Dendritic cell treated with granulocyte-macrophage colony-stimulating factor and Interleukin-4, amounts not matched to agents 40 ng/mL and 50 ng/mL, for 4 days (primary cell): ENCODE data around the gene MYO10.

Experiments used
- H3K27ac Mint-ChIP-seq: one replicate; pipeline ENCODE4 v1.8.0; 2022; ENCODE audit warnings: mild to moderate bottlenecking, mixed read lengths
- H3K27me3 Mint-ChIP-seq: one replicate; pipeline ENCODE4 v1.8.0; 2022; ENCODE audit warnings: mild to moderate bottlenecking, mixed read lengths
- H3K36me3 Mint-ChIP-seq: one replicate; pipeline ENCODE4 v1.8.0; 2022; ENCODE audit warnings: low read depth, mixed read lengths
- H3K4me1 Mint-ChIP-seq: one replicate; pipeline ENCODE4 v1.8.0; 2022; ENCODE audit warnings: low read depth, mixed read lengths
- H3K4me3 Mint-ChIP-seq: one replicate; pipeline ENCODE4 v1.8.0; 2022; ENCODE audit warnings: mild to moderate bottlenecking, moderate library complexity, mixed read lengths
- H3K9me3 Mint-ChIP-seq: one replicate; pipeline ENCODE4 v1.8.0; 2022; ENCODE audit warnings: mixed read lengths
- intact Hi-C: fragments of 100-400 bp; cut with micrococcal nuclease; formaldehyde crosslinking; loops from one replicate; pipeline ENCODE4 v1.15.0; 2022

The MYO10 gene

DNA sequence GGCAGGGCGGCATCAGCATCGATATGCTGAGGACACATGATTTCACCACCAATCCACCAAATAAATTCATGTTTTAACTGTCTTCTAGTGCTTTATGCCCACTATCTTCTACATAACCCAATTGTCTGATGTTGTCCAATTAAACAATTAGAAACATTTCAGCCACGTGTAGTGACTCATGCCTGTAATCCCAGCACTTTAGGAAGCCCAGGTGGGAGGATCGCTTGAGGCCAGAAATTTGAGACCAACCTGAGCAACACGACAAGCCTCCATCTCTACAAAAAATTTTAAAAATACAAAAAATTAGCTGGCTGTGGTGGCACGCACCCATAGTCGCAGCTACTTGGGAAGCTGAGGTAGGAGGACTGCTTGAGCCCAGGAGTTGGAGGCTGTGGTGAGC is 128.1 kb downstream of the MYO10 start:
- Mint-ChIP-seq H3K27me3 (no peaks in the 10 kb centered on the region), H3K36me3 (no peaks in the 10 kb centered on the region), H3K9me3 (no peaks in the 10 kb centered on the region), H3K4me1 (peaks cover 5% of the 10 kb centered on the region), H3K4me3 (no peak overlapping the region), H3K27ac (no peak overlapping the region)
- intact Hi-C loops: no loop called here

DNA sequence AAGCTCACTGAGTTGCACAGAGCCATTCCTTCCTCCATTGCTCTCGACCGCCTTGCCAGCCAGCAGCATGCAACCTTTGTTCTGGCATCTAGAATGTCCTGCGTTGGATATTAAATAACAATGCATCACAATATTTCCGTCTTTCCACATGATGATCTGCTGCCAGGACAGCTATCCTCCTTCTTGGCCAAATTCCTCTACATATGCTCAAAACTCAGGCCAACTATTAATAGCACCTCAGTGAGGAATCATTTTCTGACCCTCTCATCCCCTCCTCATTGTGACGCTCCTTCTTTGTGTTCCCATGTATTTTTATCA is 128.6 kb downstream of the MYO10 start:
- intact Hi-C loops: no loop called here
- Mint-ChIP-seq H3K36me3 (no peaks in the 10 kb centered on the region), H3K27ac (no peak overlapping the region), H3K4me3 (no peak overlapping the region), H3K9me3 (no peaks in the 10 kb centered on the region), H3K4me1 (peaks cover 5% of the 10 kb centered on the region), H3K27me3 (no peaks in the 10 kb centered on the region)

GRCh38 chr5:16806711-16807546 is 129.2 kb downstream of the MYO10 start:
- Mint-ChIP-seq H3K36me3 (no peaks in the 10 kb centered on the region), H3K4me1 (peaks cover 5% of the 10 kb centered on the region), H3K9me3 (no peaks in the 10 kb centered on the region), H3K27me3 (no peaks in the 10 kb centered on the region), H3K4me3 (no peak overlapping the region), H3K27ac (no peak overlapping the region)
- intact Hi-C loops: no loop called here

DNA sequence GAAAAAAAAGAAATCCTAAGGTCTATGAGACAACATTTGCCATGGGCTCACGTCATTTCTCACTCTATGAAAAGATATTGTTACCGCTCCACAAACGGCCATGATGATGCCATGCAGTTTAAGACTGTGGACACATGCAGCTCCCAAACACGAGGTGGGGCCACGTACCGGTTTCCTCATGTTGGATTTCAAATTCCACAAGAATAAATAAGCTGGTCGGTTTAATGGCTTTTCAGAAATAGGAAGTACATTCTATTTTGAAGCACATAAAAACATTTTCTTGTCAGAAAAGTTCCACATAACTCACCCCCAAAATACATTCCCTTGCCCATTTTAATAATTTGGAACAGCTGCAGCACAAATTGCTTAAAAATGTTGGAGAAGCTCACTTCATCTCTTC is 130.6 kb downstream of the MYO10 start:
- H3K27ac Mint-ChIP-seq: no peak overlapping the region
- no peaks in the 10 kb centered on the region for H3K36me3 Mint-ChIP-seq
- H3K4me1 Mint-ChIP-seq: peaks cover 5% of the 10 kb centered on the region
- intact Hi-C loops: no loop called here
- H3K4me3 Mint-ChIP-seq: no peak overlapping the region
- H3K9me3 Mint-ChIP-seq: no peaks in the 10 kb centered on the region
- no peaks in the 10 kb centered on the region for H3K27me3 Mint-ChIP-seq

- intact Hi-C loops: no loop called here
- H3K36me3 Mint-ChIP-seq: no peaks in the 10 kb centered on the region
Observed at GRCh38 chr5:16803831-16804230, 132.3 kb downstream of the MYO10 start.

DNA sequence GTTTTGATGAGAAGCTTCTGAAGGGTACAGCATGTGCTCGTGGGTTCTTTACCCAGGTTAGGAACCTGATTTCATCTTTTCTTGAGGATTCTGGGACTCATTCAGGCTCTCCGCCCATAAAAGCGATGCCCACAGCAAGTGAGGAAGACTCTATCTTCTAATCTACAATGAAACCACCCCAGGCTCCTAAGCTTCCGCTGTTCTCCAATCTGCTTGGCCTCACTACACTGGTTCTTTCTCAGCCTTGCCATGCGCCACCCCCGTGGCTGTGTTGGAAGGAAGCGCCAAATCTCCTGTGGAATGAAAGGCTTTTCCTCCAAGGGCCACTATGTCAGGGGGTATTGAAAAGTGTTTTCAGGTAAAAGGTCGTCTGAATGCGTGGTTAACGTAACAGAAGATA is 135.6 kb downstream of the MYO10 start:
- H3K27me3 Mint-ChIP-seq: no peaks in the 10 kb centered on the region
- H3K9me3 Mint-ChIP-seq: no peaks in the 10 kb centered on the region
- intact Hi-C loops: no loop called here
- H3K4me1 Mint-ChIP-seq: no peaks in the 10 kb centered on the region
- no peak overlapping the region for H3K27ac Mint-ChIP-seq
- H3K36me3 Mint-ChIP-seq: no peaks in the 10 kb centered on the region
- no peak overlapping the region for H3K4me3 Mint-ChIP-seq

More at GRCh38 chr5:16803831-16804230, 132.3 kb downstream of the MYO10 start:
- H3K27me3 Mint-ChIP-seq: no peaks in the 10 kb centered on the region
- H3K4me1 Mint-ChIP-seq: peaks cover 5% of the 10 kb centered on the region
- H3K9me3 Mint-ChIP-seq: no peaks in the 10 kb centered on the region
- no peak overlapping the region for H3K27ac Mint-ChIP-seq
- H3K4me3 Mint-ChIP-seq: no peak overlapping the region

DNA sequence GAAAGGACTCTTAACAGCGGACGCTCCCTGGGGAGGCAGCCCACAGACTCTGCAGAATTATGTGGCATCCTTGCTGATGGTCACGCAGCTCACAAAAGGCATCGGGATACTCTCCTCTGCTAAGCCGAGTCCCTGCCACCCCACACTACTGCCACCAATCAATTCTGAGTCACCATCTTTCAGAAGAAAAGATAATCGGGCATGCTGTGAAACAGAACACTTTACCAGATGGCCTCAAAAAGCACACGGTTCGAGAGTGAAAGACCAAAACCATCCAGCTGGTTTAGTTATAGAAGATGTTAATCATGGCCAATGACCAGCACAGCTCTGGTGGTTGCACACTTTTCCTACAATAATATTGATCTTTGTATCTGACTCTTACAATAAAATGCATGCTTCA is 136.3 kb downstream of the MYO10 start:
- no peaks in the 10 kb centered on the region for H3K4me1 Mint-ChIP-seq
- no peaks in the 10 kb centered on the region for H3K36me3 Mint-ChIP-seq
- intact Hi-C loops: loop anchor here (10.0 kb wide), 1 partner anchor 1515 kb away; no protein-coding TSS in a partner anchor
- no peaks in the 10 kb centered on the region for H3K27me3 Mint-ChIP-seq
- no peak overlapping the region for H3K4me3 Mint-ChIP-seq
- no peak overlapping the region for H3K27ac Mint-ChIP-seq
- no peaks in the 10 kb centered on the region for H3K9me3 Mint-ChIP-seq

GRCh38 chr5:16797951-16798350 is 138.1 kb downstream of the MYO10 start:
- Mint-ChIP-seq H3K4me3 (no peak overlapping the region), H3K4me1 (no peaks in the 10 kb centered on the region), H3K9me3 (no peaks in the 10 kb centered on the region), H3K27ac (no peak overlapping the region), H3K36me3 (no peaks in the 10 kb centered on the region), H3K27me3 (no peaks in the 10 kb centered on the region)
- intact Hi-C loops: loop anchor here (10.0 kb wide), 1 partner anchor 1517 kb away; no protein-coding TSS in a partner anchor

DNA sequence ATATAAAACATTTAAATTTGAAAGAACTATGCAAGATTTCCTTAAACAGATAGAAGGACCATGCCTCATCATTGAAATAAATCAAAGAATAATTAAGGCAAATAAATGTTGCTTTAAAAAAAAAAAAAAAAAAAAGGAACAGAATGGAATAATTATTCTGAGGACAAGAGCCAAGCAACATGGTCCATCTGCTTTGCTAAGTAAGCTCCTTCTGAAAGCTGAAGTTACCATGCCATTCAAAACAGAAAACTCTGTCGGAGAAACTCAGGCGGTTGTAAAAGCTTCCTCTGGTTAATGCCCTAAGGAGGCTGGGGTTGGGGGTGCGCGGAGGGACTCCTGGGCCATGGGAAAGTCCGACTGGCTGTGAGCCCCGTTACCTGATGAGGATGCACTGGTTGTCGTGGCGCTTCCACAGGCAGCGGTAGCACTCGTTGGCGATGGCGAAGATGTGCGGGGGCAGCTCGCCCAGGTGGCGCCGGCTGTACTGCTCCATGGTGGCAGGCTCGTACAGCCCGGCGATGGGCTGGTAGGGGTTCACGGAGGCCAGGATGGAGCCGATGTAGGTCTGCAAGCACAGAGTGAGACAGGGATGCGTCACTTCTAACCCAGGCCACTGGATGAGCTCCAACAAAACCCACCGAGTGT is 141.7 kb downstream of the MYO10 start:
- Mint-ChIP-seq H3K27ac (no peak overlapping the region), H3K9me3 (no peaks in the 10 kb centered on the region), H3K4me3 (no peak overlapping the region), H3K4me1 (peaks cover 10% of the 10 kb centered on the region), H3K36me3 (no peaks in the 10 kb centered on the region), H3K27me3 (no peaks in the 10 kb centered on the region)
- intact Hi-C loops: loop anchor here (10.0 kb wide), 1 partner anchor 1520 kb away; no protein-coding TSS in a partner anchor

DNA sequence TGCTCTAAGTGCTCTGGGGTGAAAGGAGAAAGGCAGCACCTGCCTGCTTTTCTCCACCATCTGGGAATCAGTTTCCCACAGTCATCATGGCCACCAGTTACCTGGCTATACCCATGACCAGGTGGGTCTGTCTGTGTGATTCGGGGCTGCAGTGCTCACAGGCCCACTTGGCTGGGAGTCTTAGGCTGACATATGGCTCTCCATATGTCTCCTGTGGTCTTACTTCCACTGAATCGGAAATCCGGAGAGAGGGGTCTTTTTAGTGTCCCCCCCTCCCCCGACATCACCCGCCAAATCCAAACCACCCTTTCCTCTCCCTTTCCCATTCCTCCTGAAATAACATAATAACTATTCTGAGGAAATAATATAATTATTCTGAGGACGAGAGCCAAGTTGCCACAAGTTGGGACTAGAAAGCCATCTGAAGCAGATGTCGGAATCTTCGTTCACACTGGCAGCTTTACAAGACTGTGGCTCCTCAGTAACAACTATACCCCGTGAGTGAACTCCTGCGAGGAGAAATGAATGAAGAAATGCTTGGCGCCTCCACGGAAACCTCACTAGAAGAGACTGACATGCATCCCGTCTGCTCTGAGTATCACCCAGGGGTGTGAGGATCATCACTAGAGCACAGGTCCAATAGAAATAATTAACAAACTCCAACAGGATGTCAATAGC is 143.4 kb downstream of the MYO10 start:
- Mint-ChIP-seq H3K27me3 (no peaks in the 10 kb centered on the region), H3K9me3 (no peaks in the 10 kb centered on the region), H3K4me1 (peaks cover 10% of the 10 kb centered on the region), H3K4me3 (no peak overlapping the region), H3K27ac (no peak overlapping the region), H3K36me3 (no peaks in the 10 kb centered on the region)
- intact Hi-C loops: loop anchor here (10.0 kb wide), 1 partner anchor 1522 kb away; no protein-coding TSS in a partner anchor

- intact Hi-C loops: loop anchor here (1.0 to 10.0 kb wide), 4 partner anchors 143 to 1523 kb away; no protein-coding TSS in a partner anchor
- Mint-ChIP-seq H3K36me3 (no peaks in the 10 kb centered on the region), H3K4me3 (no peak overlapping the region), H3K27ac (no peak overlapping the region), H3K9me3 (no peaks in the 10 kb centered on the region), H3K4me1 (peaks cover 10% of the 10 kb centered on the region), H3K27me3 (no peaks in the 10 kb centered on the region)
Observed at GRCh38 chr5:16791904-16792597, 144.0 kb downstream of the MYO10 start.

GRCh38 chr5:16791036-16791705 is 144.9 kb downstream of the MYO10 start:
- no peak overlapping the region for H3K27ac Mint-ChIP-seq
- H3K27me3 Mint-ChIP-seq: no peaks in the 10 kb centered on the region
- H3K4me3 Mint-ChIP-seq: no peak overlapping the region
- intact Hi-C loops: loop anchor here (1.0 to 10.0 kb wide), 4 partner anchors 144 to 1524 kb away; no protein-coding TSS in a partner anchor
- H3K9me3 Mint-ChIP-seq: no peaks in the 10 kb centered on the region
- H3K36me3 Mint-ChIP-seq: no peaks in the 10 kb centered on the region
- H3K4me1 Mint-ChIP-seq: peaks cover 10% of the 10 kb centered on the region

DNA sequence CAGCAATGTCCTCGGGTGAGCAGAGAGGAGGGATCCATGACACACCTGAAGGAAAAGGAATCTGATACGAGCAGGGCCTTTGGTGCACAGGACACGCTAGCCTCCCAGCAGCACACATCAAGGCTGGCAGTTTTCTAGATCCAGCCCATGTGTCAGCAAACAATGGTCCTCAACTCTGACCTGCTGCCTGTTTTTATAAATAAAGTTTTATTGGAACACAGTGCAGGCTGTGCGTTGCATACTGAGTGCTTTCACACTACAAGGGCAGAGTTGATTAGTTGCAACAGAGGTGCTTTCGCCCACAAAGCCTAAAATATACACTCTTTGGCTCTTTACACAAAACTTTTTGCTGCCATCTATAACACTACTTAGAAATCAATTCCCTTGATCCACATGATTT is 147.1 kb downstream of the MYO10 start:
- Mint-ChIP-seq H3K4me3 (no peak overlapping the region), H3K27me3 (no peaks in the 10 kb centered on the region), H3K36me3 (no peaks in the 10 kb centered on the region), H3K27ac (no peak overlapping the region), H3K9me3 (no peaks in the 10 kb centered on the region), H3K4me1 (peaks cover 10% of the 10 kb centered on the region)
- intact Hi-C loops: no loop called here
